Tibial nerve (tissue), 4 donors: ENCODE results near the gene MINDY4.

Experiments used
- EP300 ChIP-seq, 2 donors: sonication (generic); formaldehyde crosslinking; IDR thresholded peaks; one replicate each; pipeline ENCODE4 v1.6.1; 2017; ENCODE audit warnings: antibody characterized with exemption in 2 of 2, mild to moderate bottlenecking in 1 of 2
- POLR2A ChIP-seq, 2 donors: fragments of 450-650 bp; IDR thresholded peaks; one replicate each; pipeline ENCODE4 v1.6.1; 2017; ENCODE audit warnings: antibody characterized with exemption in 2 of 2, mild to moderate bottlenecking in 2 of 2, moderate library complexity in 2 of 2
- TF ChIP-seq, protein P1 (sequence below), 5 experiments: fragments of 200-600 bp in 3 of 5; fragments of 450-650 bp in 2 of 5; sonication (generic) in 3 of 5; IDR thresholded peaks; one replicate each; pipeline ENCODE4 v1.5.1; 2016 to 2019; ENCODE audit warnings: antibody characterized with exemption in 5 of 5, mild to moderate bottlenecking in 3 of 5, moderate library complexity in 2 of 5

DNA sequence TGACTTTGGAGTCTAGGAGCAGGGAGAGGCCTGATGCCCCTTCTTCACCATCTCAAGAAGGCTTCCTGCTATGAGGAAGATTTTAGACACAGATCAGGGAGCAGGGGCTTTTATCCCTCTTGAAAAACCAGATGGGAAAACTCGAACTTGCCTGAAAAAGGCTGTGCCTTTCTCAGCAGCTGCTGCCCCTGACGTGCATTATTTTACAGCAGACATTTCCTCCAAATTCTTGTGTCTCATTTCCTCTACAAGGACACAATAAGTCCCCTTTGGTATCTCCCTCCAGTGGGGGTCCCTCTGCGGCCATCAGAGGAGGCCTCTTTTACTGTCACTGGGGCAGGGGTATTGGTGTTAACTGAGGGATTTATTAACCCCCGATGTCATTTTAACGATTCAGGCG is 102.4 kb downstream of the MINDY4 start:
- TF ChIP-seq, protein P1, sequence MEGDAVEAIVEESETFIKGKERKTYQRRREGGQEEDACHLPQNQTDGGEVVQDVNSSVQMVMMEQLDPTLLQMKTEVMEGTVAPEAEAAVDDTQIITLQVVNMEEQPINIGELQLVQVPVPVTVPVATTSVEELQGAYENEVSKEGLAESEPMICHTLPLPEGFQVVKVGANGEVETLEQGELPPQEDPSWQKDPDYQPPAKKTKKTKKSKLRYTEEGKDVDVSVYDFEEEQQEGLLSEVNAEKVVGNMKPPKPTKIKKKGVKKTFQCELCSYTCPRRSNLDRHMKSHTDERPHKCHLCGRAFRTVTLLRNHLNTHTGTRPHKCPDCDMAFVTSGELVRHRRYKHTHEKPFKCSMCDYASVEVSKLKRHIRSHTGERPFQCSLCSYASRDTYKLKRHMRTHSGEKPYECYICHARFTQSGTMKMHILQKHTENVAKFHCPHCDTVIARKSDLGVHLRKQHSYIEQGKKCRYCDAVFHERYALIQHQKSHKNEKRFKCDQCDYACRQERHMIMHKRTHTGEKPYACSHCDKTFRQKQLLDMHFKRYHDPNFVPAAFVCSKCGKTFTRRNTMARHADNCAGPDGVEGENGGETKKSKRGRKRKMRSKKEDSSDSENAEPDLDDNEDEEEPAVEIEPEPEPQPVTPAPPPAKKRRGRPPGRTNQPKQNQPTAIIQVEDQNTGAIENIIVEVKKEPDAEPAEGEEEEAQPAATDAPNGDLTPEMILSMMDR (IDR thresholded peaks at IDR 0.05) = no peak
- TF ChIP-seq POLR2A (IDR thresholded peaks at IDR 0.05) = no peak
- TF ChIP-seq EP300 (IDR thresholded peaks at IDR 0.05) = no peak
